H1 (cell line): ENCODE data around the gene SLC2A3.

Source experiments
- ATF3 ChIP-seq: IDR thresholded peaks from 2 replicates; pipeline ENCODE4 v1.6.1; 2011; ENCODE audit warnings: low read depth, mild to moderate bottlenecking, low read length; ENCODE audit not compliant: insufficient read depth
- CREB1 ChIP-seq: IDR thresholded peaks from 2 replicates; pipeline ENCODE4 v1.6.1; 2012; ENCODE audit warnings: inconsistent platforms
- CTCF ChIP-seq, 3 experiments: IDR thresholded peaks; 1 replicate in 2 of 3; 2 replicates in 1 of 3; pipeline versions ENCODE4 v1.5.1 to v1.6.1; 2011; ENCODE audit warnings: low read length in 3 of 3, mild to moderate bottlenecking in 3 of 3, inconsistent platforms in 2 of 3, low read depth in 1 of 3, moderate library complexity in 1 of 3; ENCODE audit not compliant: insufficient read depth in 1 of 3; ENCODE audit errors: control extremely low read depth in 1 of 3
- EP300 ChIP-seq, 2 experiments: IDR thresholded peaks; 1 replicate in 1 of 2; 2 replicates in 1 of 2; pipeline ENCODE4 v1.6.1; 2011 to 2012; ENCODE audit warnings: low read depth in 2 of 2, low read length in 2 of 2, mild to moderate bottlenecking in 2 of 2, borderline replicate concordance in 1 of 2, inconsistent platforms in 1 of 2, moderate library complexity in 1 of 2
- EZH2 ChIP-seq: fragments of 200-600 bp; sonication (generic); IDR thresholded peaks from 2 replicates; pipeline ENCODE4 v1.7.1; 2012; ENCODE audit warnings: low read depth, mild to moderate bottlenecking, moderate library complexity, low read length, inconsistent platforms; ENCODE audit not compliant: severe bottlenecking
- JUN ChIP-seq: IDR thresholded peaks from 2 replicates; pipeline ENCODE4 v1.6.1; 2011; ENCODE audit warnings: low read depth, mild to moderate bottlenecking, improper control_type of control experiment, low read length
- MAX ChIP-seq: IDR thresholded peaks from 2 replicates; pipeline ENCODE4 v1.6.1; 2012; ENCODE audit warnings: inconsistent platforms
- NRF1 ChIP-seq: IDR thresholded peaks from 2 replicates; pipeline ENCODE4 v1.6.1; 2011; ENCODE audit warnings: mild to moderate bottlenecking, low read depth, low read length, improper control_type of control experiment
- SUZ12 ChIP-seq: fragments of 200-600 bp; sonication (generic); IDR thresholded peaks from 2 replicates; pipeline ENCODE4 v1.6.1; 2012; ENCODE audit warnings: mild to moderate bottlenecking, inconsistent platforms, low read length, moderate library complexity, mixed read lengths
- ZNF274 ChIP-seq: IDR thresholded peaks from 2 replicates; pipeline ENCODE4 v1.7.0; 2012; ENCODE audit warnings: low read length, borderline replicate concordance; ENCODE audit errors: extremely low read depth

GRCh38 chr12:7934091-7934888, 1.7 kb downstream of the SLC2A3 start:
- TF ChIP-seq ATF3: no peak
- no peak for TF ChIP-seq CTCF (IDR thresholded peaks at IDR 0.05; ENCODE audit: control extremely low read depth in 1 of 3, insufficient read depth in 1 of 3, low read depth in 1 of 3, low read length in 3 of 3)
- no peak for TF ChIP-seq ZNF274
- no peak for TF ChIP-seq EZH2
- no peak for TF ChIP-seq MAX
- no peak for TF ChIP-seq SUZ12
- TF ChIP-seq JUN: no peak
- no peak for TF ChIP-seq EP300 (IDR thresholded peaks at IDR 0.05; ENCODE audit: borderline replicate concordance in 1 of 2, low read depth in 2 of 2, low read length in 2 of 2)
- no peak for TF ChIP-seq CREB1
- no peak for TF ChIP-seq NRF1
